GM19351 (cell line): ENCODE measurements around the gene GPR15LG.
"Not testable (repeated sequence)": the region's sequence is repeated elsewhere in the genome, so short reads cannot be mapped to it uniquely, and the experiment has no call there.

Experiments used
- ATAC-seq: cut with Tn5 transposase; IDR thresholded peaks from one replicate; pipeline ENCODE4 v1.9.1; 2021; ENCODE audit warnings: mild to moderate bottlenecking, moderate library complexity; ENCODE audit not compliant: unreplicated experiment

The GPR15LG gene

GRCh38 chr10:84173501-84173929, at the start of gene GPR15LG:
Gene GPR15LG, plus strand, starts transcription at chr10:84173801. Its CDS starts 51 bp downstream, at chr10:84173852.
- no peak for ATAC-seq

- ATAC-seq = not testable (repeated sequence)
These were observed 47.5 kb upstream of the GPR15LG start for GRCh38 chr10:84125910-84126784.

GRCh38 chr10:84126785-84127167, 46.8 kb upstream of the GPR15LG start:
- no peak for ATAC-seq

GRCh38 chr10:84135836-84136235, 37.8 kb upstream of the GPR15LG start:
- ATAC-seq = no peak

- ATAC-seq = no peak
These were observed 35.8 kb upstream of the GPR15LG start for GRCh38 chr10:84137811-84138210.

DNA sequence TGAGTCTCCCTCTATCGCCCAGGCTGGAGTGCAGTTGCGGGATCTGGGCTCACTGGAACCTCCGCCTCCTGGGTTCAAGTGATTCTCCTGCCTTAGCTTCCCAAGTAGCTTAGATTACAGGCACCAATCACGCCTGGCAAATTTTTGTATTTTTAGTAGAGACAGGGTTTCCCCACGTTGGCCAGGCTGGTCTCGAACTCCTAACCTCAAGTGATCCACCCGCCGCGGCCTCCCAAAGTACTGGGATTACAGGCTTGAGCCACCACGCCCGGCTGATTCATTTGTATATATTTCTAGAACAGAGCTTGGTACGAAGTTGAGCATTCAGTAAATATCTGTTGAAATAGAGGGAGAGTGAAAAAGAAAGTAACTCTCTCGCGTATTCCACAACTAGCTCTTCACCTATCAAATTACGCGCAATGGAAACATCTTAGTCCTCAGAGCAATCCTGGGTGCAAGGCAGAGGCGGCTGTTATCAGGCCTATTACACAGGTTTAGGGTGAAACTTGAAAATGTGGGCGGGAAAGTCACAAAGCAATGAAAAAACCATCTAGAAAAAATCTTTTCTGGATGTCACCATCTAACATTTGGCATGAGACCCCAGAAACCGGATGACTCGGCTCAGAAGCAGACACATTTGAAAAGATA, 35.0 kb upstream of the GPR15LG start:
- no peak for ATAC-seq

DNA sequence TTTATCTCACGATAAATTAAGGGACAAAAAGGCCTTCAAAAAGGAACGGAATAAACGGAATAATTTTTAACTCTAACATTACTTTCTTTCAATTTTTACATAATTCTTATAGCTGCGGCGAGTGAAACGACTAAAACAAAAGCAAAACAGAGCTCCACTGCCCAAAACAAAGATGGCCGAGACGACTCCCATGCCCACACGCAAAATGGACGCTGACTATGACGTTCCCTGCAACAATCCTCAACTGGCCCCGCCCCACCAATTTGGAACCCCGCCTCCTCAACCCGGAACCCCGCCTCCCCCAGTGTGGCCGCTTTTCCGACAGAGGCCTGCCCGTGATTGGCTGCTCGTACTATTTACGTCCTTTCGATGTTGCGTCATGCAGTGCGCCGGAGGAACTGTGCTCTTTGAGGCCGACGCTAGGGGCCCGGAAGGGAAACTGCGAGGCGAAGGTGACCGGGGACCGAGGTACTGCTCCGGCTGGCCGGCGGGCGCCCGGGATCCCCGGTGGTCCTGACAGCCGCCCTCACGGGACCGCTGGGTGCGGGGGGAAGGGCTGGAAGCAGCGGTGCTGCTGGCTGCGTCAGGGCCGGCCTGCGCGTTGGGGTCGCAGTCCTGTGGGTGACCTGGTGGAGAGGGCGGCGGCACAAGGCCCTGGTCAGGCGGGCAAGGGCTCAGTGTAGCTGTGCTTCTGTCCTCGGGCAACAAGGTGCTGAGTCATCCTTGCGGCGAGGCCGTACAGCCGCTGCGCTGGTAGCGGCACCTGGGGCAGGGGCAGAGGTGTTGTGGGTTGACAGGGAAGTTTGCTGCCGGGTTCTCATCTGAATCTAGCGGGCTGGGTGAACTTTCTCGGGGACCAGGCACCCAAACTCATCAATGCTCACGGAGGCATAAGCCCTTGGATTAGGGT, 34.2 kb upstream of the GPR15LG start, which contains the start of gene GHITM:
GHITM (plus strand) TSS at position 384 of the 910 bp plus-strand sequence. CDS start 1,992 bp downstream, outside the sequence.
- peak; percentile 98 for ATAC-seq

- no peak for ATAC-seq
These were observed 33.6 kb upstream of the GPR15LG start for GRCh38 chr10:84140036-84140379.

DNA sequence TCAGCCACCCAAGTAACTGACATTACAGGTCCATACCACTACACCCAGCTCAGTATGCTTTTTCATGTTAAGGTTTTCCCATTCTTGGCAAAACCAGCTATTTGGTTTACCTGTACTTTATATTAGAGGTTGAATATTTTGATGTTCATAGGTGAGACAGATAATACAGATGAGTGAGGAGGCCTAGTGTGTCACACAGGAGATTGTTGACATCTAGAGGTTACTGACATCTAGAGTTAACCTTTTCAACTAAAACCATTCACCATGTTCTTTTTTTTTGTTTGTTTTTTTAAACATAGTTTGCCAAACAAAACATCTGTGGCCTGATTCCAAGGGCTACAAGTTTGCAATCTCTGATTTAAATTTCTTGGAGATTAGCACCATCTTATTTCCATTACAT, 26.3 kb upstream of the GPR15LG start:
- no peak for ATAC-seq

GRCh38 chr10:84148006-84148597, 25.5 kb upstream of the GPR15LG start:
- peak; percentile 69 for ATAC-seq

- no peak for ATAC-seq
These were observed 23.7 kb upstream of the GPR15LG start for GRCh38 chr10:84149854-84150253.

GRCh38 chr10:84152769-84153168, 20.8 kb upstream of the GPR15LG start:
- no peak for ATAC-seq

GRCh38 chr10:84155521-84155920, 18.1 kb upstream of the GPR15LG start:
- ATAC-seq = no peak

DNA sequence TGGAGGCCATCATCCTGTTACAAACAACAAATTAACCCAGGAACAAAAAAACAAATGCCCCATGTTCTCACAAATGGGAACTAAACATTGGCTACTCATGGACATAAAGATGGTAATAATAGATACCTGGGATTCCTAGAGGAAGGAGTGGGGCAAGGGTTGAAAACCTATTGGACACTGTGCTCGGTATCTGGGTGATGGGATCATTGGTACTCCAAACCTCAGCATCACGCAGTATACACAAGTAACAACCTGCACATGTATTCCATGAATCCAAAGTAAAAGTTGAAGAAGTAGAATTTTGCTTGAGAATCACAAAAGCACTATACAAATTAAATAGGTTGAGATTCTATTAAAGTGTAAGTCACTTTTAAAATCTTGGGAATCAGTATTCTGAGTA, 17.6 kb upstream of the GPR15LG start:
- ATAC-seq = no peak

- ATAC-seq = peak; percentile 55
These were observed 16.8 kb upstream of the GPR15LG start for GRCh38 chr10:84156768-84157167.

DNA sequence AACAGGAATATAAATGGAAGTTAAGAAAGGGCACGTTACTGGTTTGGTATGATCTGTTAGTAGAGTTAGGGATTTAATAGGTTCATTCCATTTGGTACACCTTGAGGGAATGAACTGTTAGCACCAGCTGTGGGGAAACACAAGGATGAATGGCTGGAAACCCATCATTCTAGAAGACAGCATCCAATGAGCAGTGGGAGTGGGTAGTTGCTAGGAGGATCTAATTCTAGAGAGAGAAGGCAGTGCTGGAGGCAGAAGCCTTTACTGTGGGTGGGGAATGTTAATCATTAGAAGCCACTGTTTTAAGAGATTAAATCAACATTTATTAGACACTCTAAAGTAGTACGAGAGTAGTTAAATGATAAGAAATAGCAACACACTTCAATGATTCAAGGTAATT, 15.5 kb upstream of the GPR15LG start:
- ATAC-seq = no peak

GRCh38 chr10:84158550-84158949, 15.1 kb upstream of the GPR15LG start:
- no peak for ATAC-seq

GRCh38 chr10:84159076-84159685, 14.4 kb upstream of the GPR15LG start:
- no peak for ATAC-seq

- no peak for ATAC-seq
These were observed 12.8 kb upstream of the GPR15LG start for GRCh38 chr10:84160663-84161362.

- ATAC-seq = no peak
These were observed 9.6 kb upstream of the GPR15LG start for GRCh38 chr10:84163996-84164395.
